CD4-positive, alpha-beta T cell treated with Interferon gamma for 1 hour (primary cell): ENCODE measurements around the gene HECTD4.
"Not testable (repeated sequence)": the region's sequence is repeated elsewhere in the genome, so short reads cannot be mapped to it uniquely, and the experiment has no call there.

Source experiments
- DNase-seq: peaks from one replicate; pipeline ENCODE4 v3.0.0-alpha.2; 2020

Gene HECTD4

GRCh38 chr12:112244902-112245301 lies 137.3 kb downstream of the HECTD4 start:
- DNase-seq, result not testable (repeated sequence)

GRCh38 chr12:112243255-112244110 lies 138.7 kb downstream of the HECTD4 start:
- DNase-seq, result no peak

- DNase-seq, result no peak
These were observed 141.1 kb downstream of the HECTD4 start for GRCh38 chr12:112241176-112241575.

- DNase-seq, result no peak
These were observed 142.3 kb downstream of the HECTD4 start for GRCh38 chr12:112239881-112240280.

GRCh38 chr12:112239020-112239419 lies 143.2 kb downstream of the HECTD4 start:
- DNase-seq, result no peak

GRCh38 chr12:112238441-112238840 lies 143.8 kb downstream of the HECTD4 start:
- DNase-seq, result no peak

GRCh38 chr12:112236786-112237185 lies 145.4 kb downstream of the HECTD4 start:
- DNase-seq, result no peak

GRCh38 chr12:112236386-112236785 lies 145.8 kb downstream of the HECTD4 start:
- DNase-seq, result no peak

GRCh38 chr12:112234303-112234702 lies 147.9 kb downstream of the HECTD4 start:
- DNase-seq, result no peak

- DNase-seq, result no peak
These were observed 149.0 kb downstream of the HECTD4 start for GRCh38 chr12:112233242-112233641.

GRCh38 chr12:112230136-112230535 lies 152.1 kb downstream of the HECTD4 start:
- no peak for DNase-seq

- DNase-seq, result no peak
These were observed 155.5 kb downstream of the HECTD4 start for GRCh38 chr12:112226768-112227167.

- DNase-seq, result not testable (repeated sequence)
These were observed 161.6 kb downstream of the HECTD4 start for GRCh38 chr12:112220628-112221027.

- no peak for DNase-seq
These were observed 163.0 kb downstream of the HECTD4 start for GRCh38 chr12:112219195-112219594.

- DNase-seq, result no peak
These were observed 164.1 kb downstream of the HECTD4 start for GRCh38 chr12:112218150-112218549.

- no peak for DNase-seq
These were observed 164.6 kb downstream of the HECTD4 start for GRCh38 chr12:112217647-112218046.

GRCh38 chr12:112216223-112216622 lies 166.0 kb downstream of the HECTD4 start:
- DNase-seq, result no peak

- no peak for DNase-seq
These were observed 168.2 kb downstream of the HECTD4 start for GRCh38 chr12:112214064-112214463.

GRCh38 chr12:112208301-112208910 lies 173.8 kb downstream of the HECTD4 start:
- DNase-seq, result no peak

- no peak for DNase-seq
These were observed 174.8 kb downstream of the HECTD4 start for GRCh38 chr12:112207397-112207924.

- DNase-seq, result no peak
These were observed 175.3 kb downstream of the HECTD4 start for GRCh38 chr12:112206944-112207343.

- no peak for DNase-seq
These were observed 183.1 kb downstream of the HECTD4 start for GRCh38 chr12:112199136-112199535.

GRCh38 chr12:112198120-112198733 lies 184.0 kb downstream of the HECTD4 start:
- peak; percentile 36 for DNase-seq
